SHP77 (cell line): Measurements from ENCODE around the gene MESD.

Experiments used
- DNase-seq, 2 experiments: peaks; one replicate each; lab custom pipeline; 2025; lab: John Stamatoyannopoulos, UW

The MESD gene

DNA sequence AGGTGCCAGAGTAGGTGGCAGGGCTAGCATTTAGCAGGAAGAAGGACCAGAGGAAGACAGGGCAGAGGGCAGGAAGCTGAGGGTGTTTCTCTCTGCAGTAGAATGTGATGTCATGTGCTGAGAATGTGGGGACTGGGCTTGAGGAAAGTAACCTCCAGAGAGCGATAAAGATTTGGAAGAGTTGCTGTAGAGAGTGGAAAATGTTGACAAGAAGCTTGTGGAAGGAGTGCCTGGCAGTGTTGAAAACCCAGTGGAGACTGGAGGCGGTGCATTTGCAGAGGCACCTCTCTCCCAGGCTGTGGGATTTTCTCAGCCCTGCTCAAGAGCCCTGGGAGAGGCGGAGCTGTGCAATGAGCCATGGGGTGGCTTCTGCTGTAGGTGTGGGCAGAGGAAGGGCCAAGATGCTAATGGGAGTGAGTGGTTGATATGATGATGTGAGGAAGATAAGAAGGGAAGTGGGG lies 54.8 kb downstream of the MESD start:
- no peak for DNase-seq

DNA sequence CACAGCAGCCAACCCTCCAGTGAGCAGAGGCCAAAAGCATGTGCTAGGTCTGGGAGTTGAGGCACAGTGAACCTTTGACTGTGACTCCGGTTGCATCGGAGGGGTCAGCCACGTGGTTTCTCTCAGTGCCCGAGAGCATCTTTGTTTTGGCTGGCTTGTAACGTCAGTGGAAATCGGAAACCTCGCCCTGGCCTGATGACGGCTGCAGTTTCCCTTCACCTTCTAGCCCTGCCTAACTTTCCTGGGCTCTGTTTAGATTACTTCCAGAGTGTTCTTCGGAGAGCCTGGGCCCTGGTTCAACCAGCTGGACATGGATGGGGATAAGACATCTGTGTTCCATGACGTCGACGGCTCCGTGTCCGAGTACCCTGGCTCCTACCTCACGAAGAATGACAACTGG lies 56.6 kb downstream of the MESD start:
- DNase-seq, result no peak

DNA sequence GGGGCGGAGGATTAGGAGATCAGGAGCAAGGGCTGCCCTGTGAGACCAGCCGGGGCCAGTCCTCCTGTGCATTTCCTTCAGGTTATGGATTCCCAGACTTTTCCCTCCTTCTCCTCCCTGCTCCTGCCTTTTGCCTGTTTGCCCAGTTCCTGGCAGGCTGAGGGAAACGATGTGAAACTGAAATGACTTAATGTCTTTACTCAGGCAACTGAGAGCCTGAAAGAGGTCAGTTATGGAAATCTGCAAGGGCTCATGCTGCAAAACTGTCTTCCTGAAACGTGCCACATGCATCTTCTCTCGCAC lies 57.2 kb downstream of the MESD start:
- DNase-seq, result no peak

DNA sequence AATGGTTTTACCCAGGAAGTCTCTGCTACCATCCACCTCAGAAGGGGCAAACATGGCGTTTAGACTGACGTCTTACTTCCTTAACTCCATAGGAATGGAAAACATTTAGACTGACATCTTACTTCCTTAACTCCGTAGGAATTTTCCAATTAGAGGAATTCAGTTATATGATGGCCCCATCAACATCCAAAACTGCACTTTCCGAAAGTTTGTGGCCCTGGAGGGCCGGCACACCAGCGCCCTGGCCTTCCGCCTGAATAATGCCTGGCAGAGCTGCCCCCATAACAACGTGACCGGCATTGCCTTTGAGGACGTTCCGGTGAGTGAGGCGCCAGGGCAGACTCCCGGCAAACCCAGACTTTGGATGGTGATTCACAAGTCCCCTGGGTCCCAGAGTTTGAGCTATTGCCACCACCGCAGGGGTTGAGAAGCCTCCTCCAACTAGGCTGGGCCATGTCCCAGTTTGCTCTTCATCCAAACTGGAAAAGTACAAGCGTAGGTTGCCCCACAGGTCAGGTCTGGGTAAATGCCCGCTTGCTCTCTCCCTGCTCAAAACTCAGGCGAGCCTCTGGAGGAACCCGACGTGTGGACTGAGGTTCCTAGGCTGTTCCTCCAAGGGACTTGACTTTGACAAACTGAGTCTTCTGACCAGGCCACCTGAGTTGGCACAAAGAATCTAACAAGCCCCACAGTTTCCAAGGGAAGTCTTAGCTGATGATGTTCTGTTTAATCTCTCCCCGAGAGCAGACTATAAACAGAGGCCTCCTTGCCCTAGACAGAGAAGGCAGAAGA lies 57.7 kb downstream of the MESD start:
- no peak for DNase-seq

DNA sequence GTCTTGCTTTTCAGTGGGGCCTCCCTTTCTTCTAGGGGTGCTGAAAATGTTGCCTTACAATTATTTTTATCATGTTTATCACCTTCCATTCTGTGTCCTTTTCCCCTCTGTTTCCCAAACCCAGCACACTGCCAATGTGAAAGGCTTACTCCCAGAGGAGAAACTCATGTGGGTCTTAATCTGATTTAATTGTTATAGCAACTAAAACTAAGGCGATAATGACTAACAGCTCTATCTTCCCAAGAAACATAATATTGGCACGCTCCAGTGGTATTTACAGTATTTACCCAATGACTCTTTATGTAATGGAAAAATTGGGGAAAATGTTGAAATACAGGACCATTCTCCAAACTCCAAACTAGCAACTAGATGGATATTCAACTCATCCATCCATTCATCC lies 58.4 kb downstream of the MESD start:
- DNase-seq, result no peak

DNA sequence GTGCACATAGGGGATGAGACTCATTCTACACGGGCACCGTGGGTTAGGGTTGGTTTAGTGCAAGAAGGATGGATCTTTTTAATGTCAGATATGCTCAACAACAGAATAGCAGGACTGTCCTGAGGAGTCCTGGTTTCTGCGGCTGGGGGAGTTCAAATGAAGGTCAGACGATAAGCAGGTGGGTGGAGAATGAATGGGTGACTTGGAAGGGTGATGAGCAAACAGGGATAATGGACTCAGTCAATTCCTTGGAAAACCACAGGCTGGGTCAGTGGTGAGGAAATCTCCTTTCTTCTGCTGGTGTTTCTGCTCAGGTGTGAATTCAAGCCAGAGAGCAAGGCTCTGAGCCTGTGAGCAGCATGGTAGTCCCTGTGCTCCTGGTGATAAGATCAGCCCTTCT lies 59.9 kb downstream of the MESD start:
- no peak for DNase-seq

DNA sequence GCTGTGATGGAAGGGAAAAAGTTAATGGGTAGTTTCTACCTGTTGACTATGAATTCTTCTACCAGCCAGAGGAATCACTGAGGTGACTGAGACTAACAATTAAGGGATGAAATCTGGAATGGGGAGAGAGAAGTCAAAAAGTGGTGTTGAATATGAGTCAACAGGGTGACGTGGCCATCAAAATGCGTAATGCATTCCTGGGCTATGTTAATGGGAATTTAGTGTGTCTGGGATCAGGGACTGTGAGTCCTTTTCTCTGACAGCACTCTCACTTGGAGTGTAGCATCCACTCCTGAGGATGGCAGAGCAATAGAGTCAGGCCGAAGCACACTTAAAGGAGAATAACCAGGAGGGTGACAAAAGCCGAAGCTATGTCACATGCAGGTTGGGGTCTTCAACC lies 60.4 kb downstream of the MESD start:
- no peak for DNase-seq

DNA sequence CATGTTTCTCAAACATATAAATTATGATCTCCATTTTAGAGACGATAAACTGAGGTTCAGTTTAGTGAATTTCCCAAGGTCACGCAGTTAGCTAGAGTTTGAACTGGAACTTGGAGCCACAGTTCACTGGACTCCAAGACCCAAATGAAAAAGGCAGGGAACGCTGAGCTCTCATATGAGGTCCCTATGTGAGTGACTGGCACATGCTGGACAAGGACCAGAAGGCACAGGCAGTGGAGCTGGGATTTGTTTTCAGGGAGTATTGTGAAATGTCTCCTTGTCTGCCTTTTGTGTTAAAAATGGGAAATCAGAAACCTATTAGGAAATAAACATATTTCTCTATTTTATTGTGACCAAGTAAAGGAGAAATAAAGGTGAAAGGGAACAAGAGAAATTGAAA lies 63.5 kb downstream of the MESD start:
- no peak for DNase-seq

DNA sequence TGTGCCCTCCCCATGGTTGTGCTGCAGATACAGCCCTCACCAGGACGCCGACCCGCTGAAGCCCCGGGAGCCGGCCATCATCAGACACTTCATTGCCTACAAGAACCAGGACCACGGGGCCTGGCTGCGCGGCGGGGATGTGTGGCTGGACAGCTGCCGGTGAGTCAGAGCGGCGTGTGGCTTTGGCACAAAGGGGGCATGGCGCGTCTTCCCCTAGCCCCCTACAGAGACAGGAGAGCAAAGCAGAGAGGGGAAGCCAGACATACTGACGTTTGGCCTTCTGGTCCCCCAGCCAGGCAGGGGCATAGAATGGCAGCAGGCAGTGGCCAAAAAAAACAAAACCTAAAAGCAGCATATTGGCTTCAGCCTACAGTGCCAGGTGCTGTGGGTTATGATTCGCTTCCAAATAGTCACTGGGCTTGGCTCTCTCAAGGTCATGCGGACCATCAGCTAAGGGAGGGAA lies 64.0 kb downstream of the MESD start:
- peak in 1 of 2 experiments; percentile 51 for DNase-seq

DNA sequence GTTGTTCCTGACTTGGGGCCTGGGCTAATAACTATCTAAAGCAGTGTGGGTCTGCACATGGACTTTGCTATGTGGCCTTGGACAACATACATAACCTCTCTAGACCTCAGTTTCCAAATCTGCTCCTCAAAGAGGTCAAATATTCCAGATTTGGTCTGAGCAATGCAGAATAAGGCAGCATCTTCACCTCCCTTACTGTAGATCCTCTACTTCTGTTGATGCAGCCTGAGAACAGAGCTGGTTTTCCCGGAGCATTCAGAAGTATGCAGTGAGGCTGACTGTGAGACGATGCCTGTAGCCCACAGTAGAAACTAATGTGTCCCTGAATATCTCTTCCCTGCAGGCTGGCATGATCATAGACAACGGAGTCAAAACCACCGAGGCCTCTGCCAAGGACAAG lies 65.3 kb downstream of the MESD start:
- DNase-seq, result no peak

DNA sequence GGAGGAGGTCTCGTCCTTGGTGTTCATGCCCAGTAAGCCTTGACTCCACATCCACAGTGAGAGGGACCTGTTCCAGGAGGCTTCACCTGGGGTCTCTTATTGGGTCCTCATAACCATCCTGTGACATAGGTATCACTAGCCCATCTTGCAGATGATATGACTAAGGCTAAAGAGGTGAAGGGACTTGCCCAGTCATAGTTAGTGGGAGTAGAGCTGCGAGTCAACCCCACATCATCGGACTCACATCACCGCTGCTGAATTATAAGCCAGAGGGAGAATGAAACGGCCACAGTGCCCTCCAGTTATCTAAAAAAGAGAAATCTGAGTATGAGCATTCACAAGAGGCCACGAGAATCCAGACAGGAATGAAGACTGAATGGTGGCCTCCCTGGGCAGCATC lies 66.0 kb downstream of the MESD start:
- no peak for DNase-seq

DNA sequence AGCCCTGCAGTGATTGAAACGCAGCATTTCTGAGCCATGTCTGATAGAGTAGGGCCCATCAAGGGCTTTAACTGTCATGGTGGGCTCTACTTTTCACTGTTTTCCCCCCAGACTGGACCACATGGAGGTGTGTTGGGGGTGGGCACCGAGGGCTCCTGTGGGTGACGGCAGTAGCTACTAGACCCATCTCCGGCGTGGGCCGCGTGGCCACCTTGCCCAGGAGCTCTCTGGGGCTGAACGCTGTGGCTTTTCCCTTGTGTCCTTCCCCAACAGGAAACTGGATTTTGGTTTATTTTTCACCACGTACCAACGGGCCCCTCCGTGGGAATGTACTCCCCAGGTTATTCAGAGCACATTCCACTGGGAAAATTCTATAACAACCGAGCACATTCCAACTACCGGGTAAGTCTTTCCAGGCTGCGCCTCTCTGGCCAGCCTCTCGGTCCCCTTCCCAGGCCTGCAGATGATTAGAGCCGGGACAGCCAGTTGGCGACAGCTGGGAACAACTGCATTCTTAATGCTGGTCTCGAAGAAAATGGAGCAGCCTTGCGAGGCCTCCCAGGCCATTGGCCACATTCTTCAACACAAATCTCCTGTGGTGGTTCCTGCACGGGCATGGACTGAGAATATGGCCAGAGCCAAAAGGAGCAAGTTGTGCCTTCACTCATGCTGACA lies 67.7 kb downstream of the MESD start:
- DNase-seq, result no peak

DNA sequence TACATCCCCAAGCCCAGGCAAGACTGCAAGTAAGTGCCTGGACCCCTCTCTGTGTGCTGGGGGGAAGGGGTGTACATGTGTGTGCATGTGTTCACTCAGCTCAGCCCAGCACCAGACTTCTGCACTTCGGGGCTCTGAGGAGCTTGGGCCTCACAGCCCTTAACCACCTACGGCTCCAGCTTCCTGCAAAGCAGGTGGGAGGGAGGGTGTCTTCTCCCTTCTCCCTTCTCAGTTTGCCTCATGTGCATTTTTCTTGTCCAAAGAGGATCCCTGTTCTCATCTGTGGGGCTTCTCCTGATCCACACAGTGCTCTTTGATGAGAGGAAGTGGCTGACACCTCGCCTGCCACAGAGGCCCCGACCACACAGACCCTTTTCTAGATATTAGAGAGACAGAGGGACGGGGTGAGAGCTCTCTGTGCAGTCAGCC lies 69.3 kb downstream of the MESD start:
- DNase-seq, result no peak

DNA sequence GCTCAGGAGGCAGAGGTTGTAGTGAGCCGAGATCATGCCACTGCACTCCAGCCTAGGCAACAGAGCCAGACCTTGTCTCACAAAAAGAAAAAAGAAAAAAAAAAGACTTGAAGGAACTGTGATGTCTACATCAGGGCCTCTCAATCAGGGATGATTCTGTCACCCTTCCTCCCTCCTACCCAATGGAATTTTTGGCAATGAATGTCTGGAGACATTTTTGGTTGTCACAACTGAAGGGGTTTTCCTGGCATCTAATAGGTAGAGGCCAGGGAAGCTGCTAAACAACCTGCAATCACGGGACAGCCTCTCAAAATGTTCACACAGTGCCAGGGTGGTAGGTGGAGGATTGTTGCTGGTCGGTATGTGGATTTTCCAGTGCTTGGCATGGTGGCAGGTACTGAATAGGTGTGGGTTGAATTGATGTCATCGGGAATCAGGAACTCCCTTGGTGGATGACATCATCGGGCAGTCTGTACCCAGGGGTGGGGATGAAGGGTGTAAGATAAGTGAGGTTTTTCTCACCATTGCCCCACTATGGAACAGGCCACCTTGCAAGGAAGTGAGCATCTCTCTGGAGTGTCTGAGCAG lies 71.3 kb downstream of the MESD start:
- no peak for DNase-seq

DNA sequence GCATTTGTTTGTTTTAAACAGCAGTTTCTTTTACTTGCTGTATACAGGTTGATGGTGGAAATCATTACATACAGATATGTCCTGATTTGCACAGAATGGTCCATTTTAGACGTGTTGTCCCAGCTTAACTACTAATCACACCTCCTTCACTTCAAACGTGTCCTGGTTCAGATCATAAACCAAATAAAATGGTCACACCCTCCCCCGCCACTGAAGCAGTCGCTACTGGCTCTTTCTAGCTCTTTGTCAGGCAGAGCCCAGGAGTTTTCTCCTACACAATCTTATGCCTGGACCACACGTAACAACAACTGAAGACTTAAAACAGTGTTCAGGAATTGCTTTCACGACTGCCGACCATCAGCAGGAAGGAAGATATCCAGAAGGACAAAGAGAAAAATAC lies 73.6 kb downstream of the MESD start:
- DNase-seq, result no peak

DNA sequence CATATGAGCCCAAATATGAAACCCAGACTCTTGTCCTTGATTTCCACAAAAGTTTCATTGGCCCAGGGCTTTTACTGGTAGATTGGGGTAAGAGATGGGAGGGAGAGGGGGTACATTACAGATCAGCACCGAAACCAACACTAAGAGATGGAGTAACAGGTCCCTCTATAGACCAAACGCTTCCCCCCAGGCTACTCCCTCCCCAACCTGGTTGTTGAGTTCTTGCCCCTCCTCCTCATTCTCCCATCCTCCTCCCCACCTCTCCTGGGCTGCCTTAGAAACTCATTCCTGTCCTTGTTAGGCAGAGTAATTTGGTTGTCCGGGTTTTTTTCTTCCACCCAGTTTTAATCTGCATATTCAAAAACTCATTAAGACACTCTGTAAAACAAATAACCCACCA lies 74.1 kb downstream of the MESD start:
- no peak for DNase-seq

DNA sequence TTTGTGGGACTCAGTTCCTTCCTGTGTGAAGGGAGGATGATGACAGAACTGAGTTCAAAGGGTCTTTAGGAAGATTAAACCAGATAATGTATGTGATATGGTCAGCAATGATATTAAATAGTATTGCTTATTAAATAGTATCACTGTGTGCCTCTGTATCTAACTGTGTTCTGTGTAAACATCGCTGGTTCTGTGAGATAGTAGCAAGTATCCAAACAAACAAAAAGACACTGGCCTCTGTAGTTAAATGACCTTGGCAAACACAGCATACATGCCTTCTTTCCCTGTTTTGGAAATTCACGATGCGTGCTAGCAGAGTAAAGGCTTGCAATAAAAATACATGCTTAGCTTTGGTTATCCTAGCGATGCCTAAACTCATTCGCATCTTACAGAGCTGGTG lies 76.1 kb downstream of the MESD start:
- no peak for DNase-seq

DNA sequence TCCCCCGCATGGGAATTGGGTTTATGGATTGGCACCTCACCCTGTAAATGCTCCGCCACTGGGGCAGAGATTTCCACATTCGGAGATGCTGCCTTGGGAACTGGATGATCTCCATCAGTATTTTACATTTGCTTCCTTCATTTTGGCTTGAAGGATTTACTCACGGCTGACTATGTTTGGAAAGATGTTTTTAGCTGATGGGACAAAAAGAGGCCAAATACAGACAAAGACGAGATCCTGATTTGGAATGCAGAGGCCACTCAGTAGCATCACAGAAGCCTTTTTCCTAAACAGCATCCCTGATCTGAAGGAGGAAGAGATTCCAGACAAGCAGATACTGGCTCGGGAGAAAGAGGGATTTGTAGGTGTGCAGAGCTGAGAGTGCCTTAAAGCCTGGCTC lies 76.9 kb downstream of the MESD start:
- DNase-seq, result no peak

DNA sequence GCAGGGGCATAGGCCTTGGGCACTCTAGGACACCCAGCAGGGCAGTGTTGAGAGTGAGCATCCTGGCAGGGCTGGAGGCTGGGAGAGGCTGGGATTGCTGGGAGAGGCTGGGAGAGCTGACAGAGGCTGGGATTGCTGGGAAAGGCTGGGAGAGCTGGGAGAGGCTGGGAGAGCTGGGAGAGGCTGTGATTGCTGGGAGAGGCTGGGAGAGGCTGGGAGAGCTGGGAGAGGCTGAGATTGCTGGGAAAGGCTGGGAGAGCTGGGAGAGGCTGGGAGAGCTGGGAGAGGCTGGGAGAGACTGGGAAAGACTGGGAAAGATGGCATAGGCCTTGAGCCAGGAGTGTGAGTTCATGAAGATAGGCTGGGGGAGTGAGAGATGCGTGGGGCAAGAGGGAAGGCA lies 77.8 kb downstream of the MESD start:
- no peak for DNase-seq

DNA sequence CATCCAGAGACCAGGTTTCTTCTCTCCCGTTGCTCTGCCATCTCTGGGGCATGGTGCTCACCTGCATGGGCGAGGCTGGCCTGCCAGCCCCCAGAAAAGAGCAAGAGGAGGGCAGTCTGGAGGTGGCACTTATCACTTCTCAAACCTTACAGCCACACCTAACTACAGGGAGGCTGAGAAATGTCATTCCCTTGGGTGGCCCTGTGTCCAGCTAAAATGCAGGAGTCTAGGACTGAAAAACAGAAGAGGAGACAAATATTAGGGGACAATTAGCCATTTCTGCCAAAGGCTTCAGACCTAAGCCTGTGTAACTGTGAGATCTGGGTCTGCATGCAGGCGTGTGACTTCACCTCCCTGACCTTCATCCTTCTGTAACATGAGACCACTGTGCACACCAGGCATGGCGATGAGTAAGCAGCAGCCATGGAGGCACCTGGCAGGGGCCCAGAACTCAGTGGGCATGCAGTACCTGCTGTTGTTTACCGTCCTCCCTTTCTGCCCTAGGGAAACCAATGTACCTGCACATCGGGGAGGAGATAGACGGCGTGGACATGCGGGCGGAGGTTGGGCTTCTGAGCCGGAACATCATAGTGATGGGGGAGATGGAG lies 83.4 kb downstream of the MESD start:
- DNase-seq, result peak; percentile 63 to 89

DNA sequence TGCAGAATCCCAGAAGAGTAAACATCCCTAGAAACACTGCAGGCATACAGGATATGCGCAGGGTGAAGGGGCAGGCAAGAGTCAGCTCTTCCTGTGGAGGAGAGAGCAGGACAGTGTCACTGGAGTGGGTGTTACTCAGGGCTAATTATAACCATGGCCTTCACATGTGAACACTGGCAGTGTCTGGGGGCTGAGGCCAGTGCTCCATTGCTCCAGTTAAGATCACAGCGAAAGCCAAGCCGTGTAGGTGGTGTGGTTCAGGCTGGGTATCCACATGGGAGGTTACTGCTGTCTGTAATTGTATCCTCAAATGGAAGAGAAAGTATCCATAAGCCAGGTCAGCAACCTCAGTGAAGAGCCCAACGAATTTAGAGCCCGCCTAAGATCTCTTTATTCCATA lies 84.6 kb downstream of the MESD start:
- DNase-seq, result peak in 1 of 2 experiments; percentile 21

DNA sequence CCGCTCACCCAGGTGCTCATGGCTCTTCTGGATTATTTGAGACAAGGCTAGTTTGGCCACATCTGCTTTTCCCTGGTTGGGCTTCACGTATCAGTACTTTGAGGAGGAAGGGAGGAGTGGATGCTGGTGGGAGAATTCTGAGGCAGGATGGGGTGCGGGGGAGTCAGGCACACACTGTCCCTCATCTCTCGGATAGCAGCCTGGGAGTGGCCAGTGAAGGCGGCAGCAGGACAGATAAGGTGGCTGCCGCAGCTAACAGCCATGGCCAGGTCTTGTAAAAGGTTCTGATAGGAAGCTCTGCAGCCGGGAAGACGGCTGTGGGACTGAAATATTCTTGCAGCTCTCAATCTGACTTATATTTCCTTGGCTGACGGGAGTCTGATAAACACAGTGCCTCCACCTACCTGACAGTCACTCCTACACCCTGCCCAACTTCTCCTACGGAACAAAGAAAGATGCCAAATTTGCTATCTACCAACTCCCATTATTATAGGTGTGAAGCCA lies 87.3 kb downstream of the MESD start:
- DNase-seq, result no peak

DNA sequence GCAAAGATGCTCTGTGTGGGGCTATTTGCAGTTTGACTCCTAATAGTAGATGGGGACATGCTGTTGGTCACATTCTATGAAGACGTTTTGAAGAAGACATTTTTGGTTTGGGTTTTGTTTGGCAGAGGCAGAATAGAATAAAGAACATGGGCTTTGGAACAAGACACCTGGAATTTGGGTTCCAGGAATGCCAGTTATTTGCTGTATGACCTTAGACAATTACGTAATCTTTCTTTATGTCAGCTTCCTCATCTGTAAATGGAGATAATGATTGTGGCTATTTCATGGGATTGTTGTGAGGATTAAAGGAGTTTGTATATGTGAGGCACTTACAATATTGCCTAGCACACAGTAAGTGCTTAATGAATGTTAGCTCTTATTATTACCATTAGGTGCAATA lies 91.6 kb downstream of the MESD start:
- no peak for DNase-seq
